IPS-18a (cell line): ENCODE results near the gene TXK.

Experiments
- H3K27ac ChIP-seq: one replicate; pipeline ENCODE4 v1.5.1; 2013; ENCODE audit warnings: low read length
- H3K27me3 ChIP-seq: one replicate; pipeline ENCODE4 v1.6.1; 2013; ENCODE audit warnings: mild to moderate bottlenecking, low read length; ENCODE audit not compliant: control insufficient read depth, insufficient read depth
- H3K36me3 ChIP-seq: one replicate; pipeline ENCODE4 v1.6.1; 2013; ENCODE audit warnings: low read depth, low read length; ENCODE audit not compliant: control insufficient read depth
- H3K4me1 ChIP-seq: one replicate; pipeline ENCODE4 v1.6.1; 2013; ENCODE audit warnings: low read depth, low read length; ENCODE audit not compliant: control insufficient read depth
- H3K4me3 ChIP-seq: one replicate; pipeline ENCODE4 v1.5.1; 2013; ENCODE audit warnings: low read length
- H3K9ac ChIP-seq: one replicate; pipeline ENCODE4 v1.6.1; 2013; ENCODE audit warnings: mild to moderate bottlenecking, low read length, moderate library complexity
- H3K9me3 ChIP-seq: one replicate; pipeline ENCODE4 v1.6.1; 2013; ENCODE audit warnings: low read depth, low read length; ENCODE audit not compliant: control insufficient read depth

Gene TXK

DNA sequence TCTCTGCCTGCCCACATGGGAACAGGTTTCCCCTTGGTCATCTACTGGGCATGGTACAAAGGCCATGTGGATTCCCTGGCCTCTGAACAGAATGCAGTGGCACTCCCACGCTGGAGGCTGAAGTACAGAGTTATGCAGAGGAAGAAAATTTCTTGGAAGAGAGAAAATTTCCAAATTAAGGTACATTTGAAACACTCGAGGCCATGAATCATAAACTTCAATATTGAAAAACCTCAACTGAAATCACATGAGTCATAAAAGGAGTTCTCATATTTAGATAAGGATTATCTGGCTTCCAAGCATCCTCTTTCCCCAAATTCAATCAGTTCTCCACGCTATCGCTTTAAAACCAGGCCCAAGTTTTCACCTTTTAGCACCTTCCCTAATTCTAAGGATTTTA lies 28.1 kb upstream of the TXK start:
- no peaks in the 10 kb centered on the region for H3K9me3 ChIP-seq
- H3K4me1 ChIP-seq, result no peaks in the 10 kb centered on the region
- no peaks in the 10 kb centered on the region for H3K27me3 ChIP-seq
- no peak overlapping the region for H3K4me3 ChIP-seq
- no peak overlapping the region for H3K27ac ChIP-seq
- H3K36me3 ChIP-seq, result no peaks in the 10 kb centered on the region
- no peak overlapping the region for H3K9ac ChIP-seq

DNA sequence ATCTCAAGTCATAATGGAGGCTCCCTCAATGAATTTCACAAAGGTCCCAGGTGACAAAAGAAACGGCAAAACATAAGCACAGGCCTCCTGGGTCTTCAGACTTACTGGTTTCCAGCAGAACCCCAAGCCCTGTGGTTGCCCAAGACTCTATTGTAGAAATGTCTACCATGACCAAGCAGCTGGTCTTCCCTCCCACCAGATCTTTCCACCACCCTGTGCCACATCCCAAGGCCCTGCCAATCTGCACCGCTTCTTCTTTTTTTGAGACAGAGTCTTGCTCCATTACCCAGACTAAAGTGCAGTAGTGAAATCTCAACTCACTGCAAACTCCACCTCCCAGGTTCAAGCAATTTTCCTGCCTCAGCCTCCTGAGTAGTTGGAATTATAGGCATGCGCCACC lies 23.2 kb upstream of the TXK start:
- H3K4me1 ChIP-seq, result no peaks in the 10 kb centered on the region
- H3K36me3 ChIP-seq, result no peaks in the 10 kb centered on the region
- H3K4me3 ChIP-seq, result no peak overlapping the region
- H3K9me3 ChIP-seq, result peaks cover 9% of the 10 kb centered on the region
- H3K27ac ChIP-seq, result no peak overlapping the region
- no peak overlapping the region for H3K9ac ChIP-seq
- H3K27me3 ChIP-seq, result no peaks in the 10 kb centered on the region

DNA sequence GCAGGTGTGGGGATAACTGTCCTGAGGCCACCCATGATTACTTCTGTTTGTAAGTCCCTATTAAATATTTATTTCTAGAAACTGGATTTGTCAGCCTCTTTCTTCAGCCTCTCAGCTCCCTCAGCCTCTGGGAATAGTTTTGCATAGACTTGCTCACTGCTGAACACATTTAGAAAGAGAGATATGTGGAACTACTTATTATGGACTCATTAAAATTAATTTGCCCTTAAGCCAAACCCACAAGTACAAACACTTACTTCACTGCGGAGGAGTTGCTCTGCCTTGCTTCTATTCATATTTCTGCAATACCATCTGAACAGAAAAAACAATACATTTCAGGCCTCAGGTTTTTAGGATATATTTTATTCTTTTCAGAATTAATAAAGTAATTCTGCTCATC lies 22.4 kb upstream of the TXK start:
- no peak overlapping the region for H3K4me3 ChIP-seq
- H3K27ac ChIP-seq, result no peak overlapping the region
- no peaks in the 10 kb centered on the region for H3K27me3 ChIP-seq
- peaks cover 9% of the 10 kb centered on the region for H3K9me3 ChIP-seq
- no peak overlapping the region for H3K9ac ChIP-seq
- no peaks in the 10 kb centered on the region for H3K36me3 ChIP-seq
- H3K4me1 ChIP-seq, result no peaks in the 10 kb centered on the region

DNA sequence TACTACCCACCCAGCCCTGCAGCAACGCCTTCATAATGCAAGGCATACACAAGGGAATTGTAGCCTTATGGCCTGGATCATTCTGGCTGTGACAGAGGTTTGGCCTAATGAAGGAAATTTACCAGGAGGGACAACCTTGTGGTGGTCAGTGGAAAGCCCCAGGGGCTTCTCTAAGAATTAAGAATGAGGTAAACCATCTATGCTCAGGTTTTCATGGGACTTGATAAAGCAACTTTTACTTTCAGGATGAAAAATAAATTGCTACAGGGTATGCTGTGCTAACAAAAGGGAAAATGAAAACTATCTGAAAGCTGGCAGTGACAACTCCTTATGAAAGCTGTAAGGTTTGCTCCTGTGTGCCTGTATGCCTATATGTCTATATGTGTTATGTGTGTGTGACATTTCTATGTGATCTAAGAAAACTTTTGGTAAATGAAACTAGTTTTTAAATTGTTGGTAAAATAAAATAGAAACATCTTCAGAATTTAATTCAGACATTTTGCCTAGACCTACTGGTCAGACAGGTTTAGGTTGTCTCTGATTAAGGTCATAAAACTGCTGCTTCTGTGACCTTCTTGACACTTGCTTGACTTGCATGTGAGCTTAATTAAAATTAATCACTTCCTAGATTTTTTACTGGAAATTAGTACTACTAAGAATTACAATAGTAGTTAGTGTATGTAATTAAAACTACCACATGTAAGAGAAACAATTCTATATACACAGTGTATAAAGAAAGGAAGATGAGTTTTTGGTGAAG lies 19.9 kb upstream of the TXK start:
- no peaks in the 10 kb centered on the region for H3K36me3 ChIP-seq
- no peak overlapping the region for H3K4me3 ChIP-seq
- H3K27me3 ChIP-seq, result no peaks in the 10 kb centered on the region
- H3K9me3 ChIP-seq, result peaks cover 9% of the 10 kb centered on the region
- H3K9ac ChIP-seq, result no peak overlapping the region
- H3K27ac ChIP-seq, result no peak overlapping the region
- no peaks in the 10 kb centered on the region for H3K4me1 ChIP-seq

DNA sequence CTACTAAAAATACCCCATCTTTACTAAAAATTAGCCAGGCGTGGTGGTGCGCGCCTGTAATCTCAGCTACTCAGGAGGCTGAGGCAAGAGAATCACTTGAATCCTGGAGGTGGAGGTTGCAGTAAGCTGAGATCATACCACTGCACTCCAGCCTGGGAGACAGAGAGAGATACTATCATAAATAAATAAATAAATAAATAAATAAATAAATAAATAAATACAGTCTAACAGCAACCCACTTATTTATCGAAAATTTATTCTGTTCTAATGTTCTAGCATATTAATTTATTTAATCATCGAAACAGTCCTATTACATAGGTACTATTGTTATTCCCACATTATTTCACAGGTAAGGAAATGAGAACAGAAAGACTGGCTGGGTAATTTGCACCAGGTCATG lies 18.2 kb upstream of the TXK start:
- Histone ChIP-seq H3K4me3 (no peak overlapping the region), H3K27ac (no peak overlapping the region), H3K27me3 (no peaks in the 10 kb centered on the region), H3K9me3 (peaks cover 9% of the 10 kb centered on the region), H3K36me3 (no peaks in the 10 kb centered on the region), H3K4me1 (no peaks in the 10 kb centered on the region), H3K9ac (no peak overlapping the region)

DNA sequence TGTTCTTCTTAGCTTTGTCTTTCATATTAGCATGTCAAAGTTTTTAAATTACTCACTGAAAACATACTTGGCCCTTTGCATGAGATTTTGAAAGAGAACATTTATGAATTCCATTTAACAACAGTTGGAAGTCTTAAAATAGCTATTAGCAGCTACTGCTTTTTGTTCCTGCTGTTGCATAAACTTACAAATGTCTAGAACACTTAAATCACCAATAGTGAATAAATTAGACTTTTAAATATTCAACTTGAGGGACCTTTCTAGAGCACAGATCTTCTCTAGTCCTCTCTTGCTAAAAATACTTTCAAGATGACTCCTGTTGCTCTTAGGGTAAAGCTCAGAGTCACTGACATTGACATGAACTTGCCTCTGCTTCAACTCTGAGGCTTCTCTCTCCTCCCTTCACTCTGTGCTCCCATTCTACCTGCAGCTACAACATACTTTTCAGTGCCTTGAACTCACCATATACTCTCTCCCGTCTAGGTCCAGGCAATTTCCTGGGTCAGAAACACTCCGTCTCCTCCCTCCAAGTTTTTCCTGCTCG lies 15.8 kb upstream of the TXK start:
- no peak overlapping the region for H3K27ac ChIP-seq
- peaks cover 6% of the 10 kb centered on the region for H3K9me3 ChIP-seq
- no peak overlapping the region for H3K4me3 ChIP-seq
- no peak overlapping the region for H3K9ac ChIP-seq
- H3K27me3 ChIP-seq, result no peaks in the 10 kb centered on the region
- H3K4me1 ChIP-seq, result no peaks in the 10 kb centered on the region
- no peaks in the 10 kb centered on the region for H3K36me3 ChIP-seq

DNA sequence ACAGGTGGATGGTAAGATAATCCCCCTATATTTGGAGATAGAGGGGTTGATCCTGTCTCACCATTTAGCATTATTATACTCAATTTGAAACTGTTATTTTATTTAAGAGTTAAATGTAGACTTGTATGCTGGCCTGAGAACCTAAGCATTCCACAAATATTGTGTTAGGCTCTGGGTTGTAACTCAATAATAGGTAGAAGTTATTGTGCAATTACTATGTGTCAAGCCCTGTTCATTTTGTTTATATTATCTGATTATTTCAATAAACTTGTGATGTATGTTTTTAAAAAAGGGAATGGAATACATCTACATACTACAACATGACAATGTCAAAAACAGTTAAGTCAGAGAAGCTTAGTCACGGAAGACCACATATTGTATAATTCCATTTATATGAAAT lies 13.6 kb upstream of the TXK start:
- H3K27me3 ChIP-seq, result no peaks in the 10 kb centered on the region
- H3K9ac ChIP-seq, result no peak overlapping the region
- H3K36me3 ChIP-seq, result no peaks in the 10 kb centered on the region
- no peak overlapping the region for H3K4me3 ChIP-seq
- H3K9me3 ChIP-seq, result no peaks in the 10 kb centered on the region
- H3K4me1 ChIP-seq, result no peaks in the 10 kb centered on the region
- H3K27ac ChIP-seq, result no peak overlapping the region

DNA sequence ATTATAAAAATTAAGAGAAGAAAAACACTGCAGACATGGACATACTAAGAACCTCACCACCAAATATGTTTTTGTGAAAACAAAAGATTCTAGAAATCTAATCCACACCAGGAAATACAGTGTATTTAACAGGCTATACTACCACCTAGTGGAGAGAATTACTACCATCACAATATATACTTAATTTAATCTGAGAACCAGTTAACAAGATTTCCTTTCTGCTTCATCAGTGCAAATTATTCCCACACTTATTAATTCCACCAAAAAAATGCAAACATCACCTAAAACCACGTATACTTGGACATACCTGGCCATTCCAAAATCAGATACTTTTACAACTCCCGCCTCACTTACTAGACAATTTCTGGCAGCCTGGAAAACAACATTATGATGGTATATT lies 7.0 kb upstream of the TXK start:
- Histone ChIP-seq H3K36me3 (no peaks in the 10 kb centered on the region), H3K4me3 (no peak overlapping the region), H3K9ac (no peak overlapping the region), H3K9me3 (no peaks in the 10 kb centered on the region), H3K27me3 (no peaks in the 10 kb centered on the region), H3K27ac (no peak overlapping the region), H3K4me1 (no peaks in the 10 kb centered on the region)

DNA sequence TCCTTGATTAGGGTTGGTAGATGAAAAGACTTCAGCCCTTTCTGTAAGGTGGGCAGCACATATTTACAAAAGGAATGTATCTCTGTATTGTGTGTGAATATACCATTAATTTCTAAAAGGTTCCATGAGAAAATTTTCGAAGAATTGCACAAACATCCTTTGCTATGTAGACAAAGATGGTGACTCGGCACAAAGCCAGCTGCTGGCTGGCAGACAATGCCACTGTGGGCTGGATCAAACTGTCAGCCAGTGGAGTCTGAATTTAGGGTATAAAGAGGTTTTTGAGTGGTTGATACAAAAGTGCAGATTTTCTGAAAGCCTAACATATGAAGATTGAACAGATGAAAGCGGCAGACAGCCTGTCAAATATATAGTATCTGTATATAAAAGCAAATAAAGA lies 5.6 kb upstream of the TXK start:
- no peak overlapping the region for H3K4me3 ChIP-seq
- H3K27ac ChIP-seq, result no peak overlapping the region
- no peaks in the 10 kb centered on the region for H3K4me1 ChIP-seq
- H3K9ac ChIP-seq, result no peak overlapping the region
- H3K36me3 ChIP-seq, result no peaks in the 10 kb centered on the region
- H3K27me3 ChIP-seq, result no peaks in the 10 kb centered on the region
- H3K9me3 ChIP-seq, result no peaks in the 10 kb centered on the region

DNA sequence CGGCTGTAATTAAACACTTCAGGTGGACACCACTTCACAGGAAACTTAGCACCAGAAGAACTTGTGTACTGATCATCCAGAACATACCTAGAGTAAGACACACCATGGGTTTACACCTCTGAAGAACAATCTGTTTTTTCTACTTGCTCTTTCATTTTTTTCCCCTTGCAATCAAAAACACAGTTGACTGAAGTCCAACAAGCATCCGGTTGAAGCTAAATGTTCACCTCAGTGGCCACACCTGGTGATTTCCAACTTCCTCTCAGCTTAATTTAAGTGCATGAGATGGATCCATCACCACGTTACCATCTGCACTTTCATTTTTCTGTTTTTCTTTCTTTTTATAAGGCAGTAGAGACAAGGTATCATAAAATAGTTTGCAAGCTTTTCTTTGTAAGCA lies 4.9 kb upstream of the TXK start:
- Histone ChIP-seq H3K9me3 (no peaks in the 10 kb centered on the region), H3K27ac (no peak overlapping the region), H3K27me3 (no peaks in the 10 kb centered on the region), H3K4me3 (no peak overlapping the region), H3K4me1 (no peaks in the 10 kb centered on the region), H3K9ac (no peak overlapping the region), H3K36me3 (no peaks in the 10 kb centered on the region)

DNA sequence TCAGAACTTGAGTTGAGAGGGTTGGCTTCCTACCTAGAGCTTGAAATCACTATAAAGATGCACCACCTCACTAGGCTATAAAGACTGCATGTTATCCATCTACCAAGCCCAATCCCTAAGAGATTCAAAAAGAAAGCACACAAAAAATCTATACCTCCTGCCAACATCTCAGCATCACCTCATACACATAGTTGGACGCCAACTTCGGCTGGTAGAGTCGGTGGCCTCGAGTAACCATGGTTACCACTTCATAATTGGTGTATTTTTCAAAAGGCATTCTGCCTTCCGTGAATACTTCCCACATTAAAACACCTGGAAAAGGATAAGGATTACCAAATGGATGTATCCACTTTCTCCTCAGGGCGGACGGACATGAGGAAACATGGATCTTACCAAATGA lies 4.5 kb upstream of the TXK start:
- Histone ChIP-seq H3K9ac (no peak overlapping the region), H3K27me3 (no peaks in the 10 kb centered on the region), H3K4me3 (no peak overlapping the region), H3K4me1 (no peaks in the 10 kb centered on the region), H3K9me3 (no peaks in the 10 kb centered on the region), H3K36me3 (no peaks in the 10 kb centered on the region), H3K27ac (no peak overlapping the region)

DNA sequence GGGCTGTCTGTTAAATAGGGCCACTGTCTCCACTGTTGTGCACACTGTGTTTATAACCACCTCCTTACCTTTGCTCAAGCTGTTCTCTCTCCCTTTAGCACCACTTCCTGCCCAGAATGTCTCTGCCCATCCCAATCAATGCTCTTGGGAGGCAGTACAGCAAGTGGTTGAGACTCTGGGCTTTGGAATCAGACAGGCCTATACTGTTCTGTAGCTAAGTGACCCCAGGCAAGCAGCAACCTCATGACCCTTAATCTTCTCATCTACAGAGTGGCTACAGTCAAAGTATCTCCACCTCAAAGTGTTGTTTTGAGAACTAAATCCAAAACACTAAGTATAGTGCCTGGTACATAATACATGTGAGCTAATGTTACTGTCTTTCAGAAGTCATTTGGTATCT lies 3.8 kb upstream of the TXK start:
- no peaks in the 10 kb centered on the region for H3K4me1 ChIP-seq
- no peaks in the 10 kb centered on the region for H3K9me3 ChIP-seq
- no peak overlapping the region for H3K27ac ChIP-seq
- no peak overlapping the region for H3K4me3 ChIP-seq
- H3K9ac ChIP-seq, result no peak overlapping the region
- no peaks in the 10 kb centered on the region for H3K36me3 ChIP-seq
- H3K27me3 ChIP-seq, result no peaks in the 10 kb centered on the region
